ENCODE data around the gene BANK1.
"Not testable (repeated sequence)": the region's sequence is repeated elsewhere in the genome, so short reads cannot be mapped to it uniquely, and the experiment has no call there.

BANK1 gene

GRCh38 chr4:101905527-101905926 lies 115.0 kb downstream of the BANK1 start:
- not testable (repeated sequence) for H3K36me3 ChIP-seq (ENCODE audit: control insufficient read depth, low read depth, low read length); H3K9me3 ChIP-seq (ENCODE audit: control insufficient read depth, low read depth, low read length); H3K4me1 ChIP-seq (ENCODE audit: control insufficient read depth, low read depth, low read length); H3K27me3 ChIP-seq (ENCODE audit: control insufficient read depth, insufficient read depth, low read length); H3K9ac ChIP-seq (ENCODE audit: low read length); H3K4me3 ChIP-seq (ENCODE audit: low read length); H3K27ac ChIP-seq (ENCODE audit: low read length)

DNA sequence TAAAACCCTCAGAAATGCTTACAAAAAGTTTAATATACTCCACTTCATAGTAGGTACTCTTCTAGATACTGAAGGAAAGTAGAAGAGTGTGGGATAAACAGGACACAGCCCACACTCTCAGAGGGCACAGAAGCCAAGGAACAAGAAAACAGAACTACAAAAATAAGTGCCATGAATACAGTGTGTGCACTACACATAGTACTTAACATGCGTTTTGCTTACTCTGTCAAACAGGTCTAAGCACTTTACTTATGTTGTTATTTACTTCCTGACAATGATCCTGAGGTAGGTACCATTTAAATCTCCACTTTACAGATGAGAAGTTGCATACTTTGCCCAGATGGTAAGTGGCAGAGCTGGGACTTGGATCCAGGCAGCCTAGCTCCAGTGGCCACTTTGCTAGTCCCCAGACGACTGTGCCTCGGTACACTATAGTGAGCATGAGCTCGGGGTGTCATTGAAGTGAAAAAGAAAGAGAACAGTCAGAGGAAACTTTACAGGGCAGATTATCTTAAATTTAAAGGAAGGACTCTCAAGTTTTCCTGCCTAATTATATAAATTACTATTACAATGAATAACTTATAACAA lies 120.3 kb downstream of the BANK1 start:
- no peaks in the 10 kb centered on the region for H3K27me3 ChIP-seq (ENCODE audit: control insufficient read depth, insufficient read depth, low read length)
- H3K9me3 ChIP-seq (ENCODE audit: control insufficient read depth, low read depth, low read length), result no peaks in the 10 kb centered on the region
- H3K27ac ChIP-seq (ENCODE audit: low read length), result no peak overlapping the region
- H3K4me3 ChIP-seq (ENCODE audit: low read length), result no peak overlapping the region
- no peaks in the 10 kb centered on the region for H3K36me3 ChIP-seq (ENCODE audit: control insufficient read depth, low read depth, low read length)
- no peak overlapping the region for H3K9ac ChIP-seq (ENCODE audit: low read length)
- no peaks in the 10 kb centered on the region for H3K4me1 ChIP-seq (ENCODE audit: control insufficient read depth, low read depth, low read length)

GRCh38 chr4:101911616-101912015 lies 121.1 kb downstream of the BANK1 start:
- no peak overlapping the region for H3K27ac ChIP-seq (ENCODE audit: low read length)
- no peak overlapping the region for H3K4me3 ChIP-seq (ENCODE audit: low read length)
- H3K36me3 ChIP-seq (ENCODE audit: control insufficient read depth, low read depth, low read length), result no peaks in the 10 kb centered on the region
- H3K9me3 ChIP-seq (ENCODE audit: control insufficient read depth, low read depth, low read length), result no peaks in the 10 kb centered on the region
- H3K4me1 ChIP-seq (ENCODE audit: control insufficient read depth, low read depth, low read length), result no peaks in the 10 kb centered on the region
- H3K27me3 ChIP-seq (ENCODE audit: control insufficient read depth, insufficient read depth, low read length), result no peaks in the 10 kb centered on the region
- H3K9ac ChIP-seq (ENCODE audit: low read length), result no peak overlapping the region

DNA sequence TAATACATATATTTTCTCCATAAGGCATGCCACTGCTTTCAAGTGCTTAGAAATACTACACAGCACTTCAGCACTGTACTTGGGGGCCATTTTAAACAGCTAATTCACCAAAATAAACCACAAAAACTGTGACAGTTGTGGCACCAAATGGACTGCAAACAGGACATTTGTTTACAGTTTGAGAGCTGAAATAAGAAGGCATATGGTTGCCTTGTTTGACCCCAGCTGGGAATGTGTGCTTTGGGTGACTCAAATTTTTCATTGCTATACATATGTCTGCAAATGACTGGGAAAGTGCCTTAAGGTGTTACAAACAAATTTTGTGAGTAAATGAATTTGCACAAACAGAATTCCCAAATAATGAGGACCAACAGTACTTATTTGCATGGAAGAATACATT lies 124.2 kb downstream of the BANK1 start:
- H3K27ac ChIP-seq (ENCODE audit: low read length), result no peak overlapping the region
- H3K4me1 ChIP-seq (ENCODE audit: control insufficient read depth, low read depth, low read length), result no peaks in the 10 kb centered on the region
- no peak overlapping the region for H3K9ac ChIP-seq (ENCODE audit: low read length)
- H3K36me3 ChIP-seq (ENCODE audit: control insufficient read depth, low read depth, low read length), result no peaks in the 10 kb centered on the region
- H3K9me3 ChIP-seq (ENCODE audit: control insufficient read depth, low read depth, low read length), result no peaks in the 10 kb centered on the region
- H3K4me3 ChIP-seq (ENCODE audit: low read length), result no peak overlapping the region
- H3K27me3 ChIP-seq (ENCODE audit: control insufficient read depth, insufficient read depth, low read length), result no peaks in the 10 kb centered on the region

DNA sequence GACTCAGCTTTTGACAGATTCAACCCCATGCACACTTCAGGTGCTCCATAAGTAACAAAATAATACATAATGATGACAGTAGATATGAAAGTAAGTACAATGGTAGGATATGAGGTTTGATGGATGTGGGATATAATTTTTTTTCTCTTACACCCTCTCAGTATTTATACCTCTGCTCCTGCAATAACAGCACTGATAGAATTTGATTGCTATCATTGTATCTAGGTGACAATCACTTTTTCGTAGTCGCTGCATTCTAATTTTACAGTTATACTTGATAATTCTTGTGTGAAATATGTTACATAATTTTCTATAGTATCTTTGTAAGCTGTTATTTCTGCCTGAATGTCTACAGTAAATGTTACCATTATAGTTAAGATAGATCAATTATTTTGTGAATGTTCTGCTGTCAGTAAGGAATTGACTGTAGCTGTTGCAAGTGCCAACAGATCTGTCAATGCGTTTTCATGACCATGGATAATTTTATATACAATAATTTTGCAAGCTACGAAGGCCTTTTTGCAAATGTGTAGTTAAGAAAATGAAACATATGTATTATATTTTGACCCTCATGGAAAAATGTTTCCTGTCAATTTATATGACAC lies 128.9 kb downstream of the BANK1 start:
- H3K36me3 ChIP-seq (ENCODE audit: control insufficient read depth, low read depth, low read length), result no peaks in the 10 kb centered on the region
- H3K4me1 ChIP-seq (ENCODE audit: control insufficient read depth, low read depth, low read length), result no peaks in the 10 kb centered on the region
- H3K9ac ChIP-seq (ENCODE audit: low read length), result no peak overlapping the region
- no peaks in the 10 kb centered on the region for H3K27me3 ChIP-seq (ENCODE audit: control insufficient read depth, insufficient read depth, low read length)
- H3K9me3 ChIP-seq (ENCODE audit: control insufficient read depth, low read depth, low read length), result no peaks in the 10 kb centered on the region
- H3K27ac ChIP-seq (ENCODE audit: low read length), result no peak overlapping the region
- no peak overlapping the region for H3K4me3 ChIP-seq (ENCODE audit: low read length)

DNA sequence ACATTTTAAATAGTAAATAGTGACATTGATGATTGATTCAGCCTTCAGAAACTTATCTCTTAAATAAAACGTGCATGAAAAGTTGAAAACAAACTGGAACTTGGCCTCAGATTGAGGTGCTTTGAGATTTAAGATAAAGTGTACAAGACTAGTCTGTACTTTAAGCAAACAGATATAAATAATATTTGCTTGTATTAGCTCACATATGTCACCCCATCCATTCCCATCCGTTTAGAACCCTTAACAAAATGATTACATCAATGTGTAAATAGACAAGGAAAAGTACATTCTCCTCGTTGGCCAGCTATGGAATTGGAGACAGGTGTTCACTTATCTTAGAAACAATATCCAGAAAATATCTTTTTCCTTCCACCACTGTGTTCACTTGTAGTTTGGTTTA lies 130.8 kb downstream of the BANK1 start:
- no peak overlapping the region for H3K27ac ChIP-seq (ENCODE audit: low read length)
- no peaks in the 10 kb centered on the region for H3K4me1 ChIP-seq (ENCODE audit: control insufficient read depth, low read depth, low read length)
- H3K9ac ChIP-seq (ENCODE audit: low read length), result no peak overlapping the region
- no peak overlapping the region for H3K4me3 ChIP-seq (ENCODE audit: low read length)
- no peaks in the 10 kb centered on the region for H3K36me3 ChIP-seq (ENCODE audit: control insufficient read depth, low read depth, low read length)
- H3K27me3 ChIP-seq (ENCODE audit: control insufficient read depth, insufficient read depth, low read length), result no peaks in the 10 kb centered on the region
- H3K9me3 ChIP-seq (ENCODE audit: control insufficient read depth, low read depth, low read length), result no peaks in the 10 kb centered on the region

DNA sequence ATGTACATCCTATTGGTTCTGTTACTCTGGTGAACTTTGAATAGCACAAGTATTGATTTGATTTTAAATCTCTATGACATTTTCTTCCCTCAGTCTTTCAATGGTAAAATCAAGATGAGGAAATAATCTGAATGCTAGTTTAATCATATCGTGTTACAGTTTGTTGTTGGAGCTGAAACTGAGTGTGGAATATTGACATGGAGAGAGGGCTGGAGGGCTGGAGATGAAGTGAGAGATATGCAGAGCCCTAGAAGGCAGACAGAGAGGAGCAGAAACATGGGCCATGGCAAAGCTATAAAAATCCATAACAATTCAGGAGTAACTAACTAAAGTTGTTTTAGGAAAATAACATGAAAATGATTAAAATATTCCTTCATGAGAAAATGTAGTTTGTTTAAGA lies 141.1 kb downstream of the BANK1 start:
- Histone ChIP-seq H3K9ac (ENCODE audit: low read length) (no peak overlapping the region), H3K4me3 (ENCODE audit: low read length) (no peak overlapping the region), H3K9me3 (ENCODE audit: control insufficient read depth, low read depth, low read length) (no peaks in the 10 kb centered on the region), H3K27me3 (ENCODE audit: control insufficient read depth, insufficient read depth, low read length) (no peaks in the 10 kb centered on the region), H3K27ac (ENCODE audit: low read length) (no peak overlapping the region), H3K4me1 (ENCODE audit: control insufficient read depth, low read depth, low read length) (no peaks in the 10 kb centered on the region), H3K36me3 (ENCODE audit: control insufficient read depth, low read depth, low read length) (no peaks in the 10 kb centered on the region)

DNA sequence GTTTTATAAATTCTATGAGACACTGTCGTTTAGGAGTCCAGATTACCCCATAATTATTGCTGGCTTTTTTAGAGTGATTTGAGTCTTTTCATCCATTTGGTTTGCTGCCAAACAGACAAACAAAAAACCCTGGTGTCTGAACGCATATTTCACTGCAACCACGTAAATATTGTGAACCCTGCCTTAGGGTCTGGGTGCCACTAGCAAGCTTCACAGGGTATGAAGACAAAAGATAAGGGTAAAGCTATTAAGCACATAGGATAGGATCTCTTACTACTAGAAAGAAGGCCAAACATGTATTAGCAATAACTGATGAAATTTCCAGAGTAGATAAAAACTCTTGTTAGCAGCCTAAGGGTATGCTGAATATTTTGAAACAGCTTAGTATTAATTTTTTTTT lies 143.3 kb downstream of the BANK1 start:
- Histone ChIP-seq H3K27me3 (ENCODE audit: control insufficient read depth, insufficient read depth, low read length) (no peaks in the 10 kb centered on the region), H3K9ac (ENCODE audit: low read length) (no peak overlapping the region), H3K36me3 (ENCODE audit: control insufficient read depth, low read depth, low read length) (no peaks in the 10 kb centered on the region), H3K4me1 (ENCODE audit: control insufficient read depth, low read depth, low read length) (no peaks in the 10 kb centered on the region), H3K4me3 (ENCODE audit: low read length) (no peak overlapping the region), H3K27ac (ENCODE audit: low read length) (no peak overlapping the region), H3K9me3 (ENCODE audit: control insufficient read depth, low read depth, low read length) (no peaks in the 10 kb centered on the region)

- no peaks in the 10 kb centered on the region for H3K9me3 ChIP-seq (ENCODE audit: control insufficient read depth, low read depth, low read length)
- no peak overlapping the region for H3K27ac ChIP-seq (ENCODE audit: low read length)
These were observed 148.3 kb downstream of the BANK1 start for GRCh38 chr4:101938836-101939235.

DNA sequence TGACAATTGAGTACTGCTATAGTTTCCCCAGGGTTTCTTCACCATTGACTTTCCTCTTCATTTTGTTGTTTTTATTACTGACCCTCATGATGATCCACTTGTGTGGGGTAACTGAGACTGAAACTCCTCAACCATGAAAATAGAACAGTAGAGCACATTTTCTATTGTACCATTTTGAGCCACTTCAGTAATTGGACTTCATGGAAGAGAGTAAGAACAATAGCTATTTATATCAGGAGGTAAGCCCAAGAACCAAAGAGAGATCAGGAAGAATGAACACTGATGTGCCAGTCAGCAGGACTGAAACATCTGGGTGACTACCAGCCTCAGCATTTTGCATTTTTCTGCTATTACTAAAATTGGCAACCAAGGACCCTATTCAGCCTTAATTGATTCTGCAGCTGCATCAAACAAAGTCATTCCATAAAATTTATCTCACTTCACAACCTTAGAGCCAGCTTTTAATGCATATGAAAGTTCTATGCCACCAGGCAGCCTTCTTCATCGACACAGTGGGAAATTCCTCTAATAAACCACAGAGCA lies 151.4 kb downstream of the BANK1 start:
- H3K9ac ChIP-seq (ENCODE audit: low read length), result no peak overlapping the region
- H3K4me1 ChIP-seq (ENCODE audit: control insufficient read depth, low read depth, low read length), result peaks cover 19% of the 10 kb centered on the region
- H3K27me3 ChIP-seq (ENCODE audit: control insufficient read depth, insufficient read depth, low read length), result no peaks in the 10 kb centered on the region
- H3K27ac ChIP-seq (ENCODE audit: low read length), result no peak overlapping the region
- H3K36me3 ChIP-seq (ENCODE audit: control insufficient read depth, low read depth, low read length), result no peaks in the 10 kb centered on the region
- no peak overlapping the region for H3K4me3 ChIP-seq (ENCODE audit: low read length)
- no peaks in the 10 kb centered on the region for H3K9me3 ChIP-seq (ENCODE audit: control insufficient read depth, low read depth, low read length)

More at GRCh38 chr4:101938836-101939235, 148.3 kb downstream of the BANK1 start:
- H3K4me1 ChIP-seq (ENCODE audit: control insufficient read depth, low read depth, low read length), result peaks cover under 1% of the 10 kb centered on the region
- no peaks in the 10 kb centered on the region for H3K27me3 ChIP-seq (ENCODE audit: control insufficient read depth, insufficient read depth, low read length)
- H3K36me3 ChIP-seq (ENCODE audit: control insufficient read depth, low read depth, low read length), result no peaks in the 10 kb centered on the region
- no peak overlapping the region for H3K9ac ChIP-seq (ENCODE audit: low read length)
- H3K4me3 ChIP-seq (ENCODE audit: low read length), result no peak overlapping the region

DNA sequence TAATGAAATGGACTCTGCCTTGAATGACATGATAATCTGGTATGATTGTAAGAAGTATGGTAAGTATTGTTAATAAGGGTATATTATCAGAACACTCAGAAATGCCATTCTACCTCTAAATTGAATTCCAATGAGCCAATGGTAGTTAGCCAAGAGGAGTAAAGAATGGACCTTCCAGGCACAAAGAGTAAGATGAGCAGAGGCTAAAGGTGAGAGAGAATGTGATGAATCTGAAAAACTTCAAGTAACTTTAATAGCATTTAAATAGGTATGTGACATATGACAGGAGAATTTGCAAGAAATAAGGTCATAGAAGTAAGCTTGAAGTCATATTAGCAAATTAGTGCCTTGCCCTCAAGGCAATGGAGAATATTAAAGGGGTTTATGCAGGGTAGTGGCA lies 152.4 kb downstream of the BANK1 start:
- no peak overlapping the region for H3K9ac ChIP-seq (ENCODE audit: low read length)
- no peak overlapping the region for H3K27ac ChIP-seq (ENCODE audit: low read length)
- H3K4me1 ChIP-seq (ENCODE audit: control insufficient read depth, low read depth, low read length), result peaks cover 19% of the 10 kb centered on the region

GRCh38 chr4:101944649-101945048 lies 154.1 kb downstream of the BANK1 start:
- H3K36me3 ChIP-seq (ENCODE audit: control insufficient read depth, low read depth, low read length), result no peaks in the 10 kb centered on the region
- H3K9ac ChIP-seq (ENCODE audit: low read length), result no peak overlapping the region
- H3K4me1 ChIP-seq (ENCODE audit: control insufficient read depth, low read depth, low read length), result peaks cover 26% of the 10 kb centered on the region
- H3K27ac ChIP-seq (ENCODE audit: low read length), result no peak overlapping the region
- H3K4me3 ChIP-seq (ENCODE audit: low read length), result peak overlapping the region; percentile 5
- no peaks in the 10 kb centered on the region for H3K9me3 ChIP-seq (ENCODE audit: control insufficient read depth, low read depth, low read length)
- no peaks in the 10 kb centered on the region for H3K27me3 ChIP-seq (ENCODE audit: control insufficient read depth, insufficient read depth, low read length)

More for the DNA sequence above, 152.4 kb downstream of the BANK1 start:
- H3K36me3 ChIP-seq (ENCODE audit: control insufficient read depth, low read depth, low read length), result no peaks in the 10 kb centered on the region
- H3K9me3 ChIP-seq (ENCODE audit: control insufficient read depth, low read depth, low read length), result no peaks in the 10 kb centered on the region
- no peak overlapping the region for H3K4me3 ChIP-seq (ENCODE audit: low read length)
- no peaks in the 10 kb centered on the region for H3K27me3 ChIP-seq (ENCODE audit: control insufficient read depth, insufficient read depth, low read length)
